HUES64 (cell line): ENCODE data around the gene PPM1B.
A peak's percentile ranks its signal among the peaks of the same experiment; 100 is the strongest.
"Not testable (repeated sequence)": the region's sequence is repeated elsewhere in the genome, so short reads cannot be mapped to it uniquely, and the experiment has no call there.

Experiments used
- H3K27ac ChIP-seq: 2 replicates; pipeline ENCODE4 v1.7.0; 2013; ENCODE audit warnings: low read depth, low read length, inconsistent platforms
- H3K27me3 ChIP-seq: 2 replicates; pipeline ENCODE4 v1.6.1; 2013; ENCODE audit warnings: mild to moderate bottlenecking, low read length; ENCODE audit not compliant: insufficient read depth
- H3K36me3 ChIP-seq: 2 replicates; pipeline ENCODE4 v1.6.1; 2013; ENCODE audit warnings: mild to moderate bottlenecking, low read length; ENCODE audit not compliant: insufficient read depth
- H3K4me1 ChIP-seq: 2 replicates; pipeline ENCODE4 v1.6.1; 2013; ENCODE audit warnings: mild to moderate bottlenecking, low read length, moderate library complexity; ENCODE audit not compliant: insufficient read depth
- H3K4me3 ChIP-seq: 2 replicates; pipeline ENCODE4 v1.5.1; 2013; ENCODE audit warnings: mild to moderate bottlenecking, low read length, moderate library complexity
- H3K9ac ChIP-seq: 2 replicates; pipeline ENCODE4 v1.6.1; 2013; ENCODE audit warnings: mild to moderate bottlenecking, low read depth, low read length
- H3K9me3 ChIP-seq: 2 replicates; pipeline ENCODE4 v1.6.1; 2013; ENCODE audit warnings: low read depth, low read length; ENCODE audit not compliant: insufficient read depth
- WGBS: fragments of 150-250, 120-280 bp; methylation state at CpG from one replicate; pipeline ENCODE4 v1.1.7; 2013; ENCODE audit warnings: missing lambda C conversion rate; 5-methylcytosine and 5-hydroxymethylcytosine counted together

The PPM1B gene

GRCh38 chr2:44230378-44230777 is 61.7 kb downstream of the PPM1B start:
- Histone ChIP-seq H3K27ac (peak overlapping the region; percentile 25), H3K9me3 (no peaks in the 10 kb centered on the region), H3K4me1 (peaks cover 31% of the 10 kb centered on the region), H3K27me3 (no peaks in the 10 kb centered on the region), H3K36me3 (peaks cover 47% of the 10 kb centered on the region), H3K9ac (no peak overlapping the region), H3K4me3 (no peak overlapping the region)
- 88% methylated on average over 3 of the region's 3 CpGs for WGBS

GRCh38 chr2:44233450-44234128 is 64.9 kb downstream of the PPM1B start:
- peak overlapping the region; percentile 74 for H3K27ac ChIP-seq
- H3K4me1 ChIP-seq: peaks cover 41% of the 10 kb centered on the region
- no peak overlapping the region for H3K4me3 ChIP-seq
- no peaks in the 10 kb centered on the region for H3K27me3 ChIP-seq
- peaks cover 29% of the 10 kb centered on the region for H3K36me3 ChIP-seq
- 0% methylated on average over 1 of the region's 2 CpGs for WGBS
- H3K9ac ChIP-seq: peak overlapping the region; percentile 51; the same call in 1 of the 2 replicates
- no peaks in the 10 kb centered on the region for H3K9me3 ChIP-seq

- Histone ChIP-seq H3K9ac (no peak overlapping the region), H3K4me3 (no peak overlapping the region), H3K9me3 (no peaks in the 10 kb centered on the region), H3K27ac (no peak overlapping the region; the same call in 1 of the 2 replicates), H3K4me1 (peaks cover 40% of the 10 kb centered on the region), H3K36me3 (peaks cover 8% of the 10 kb centered on the region; the same call in 1 of the 2 replicates), H3K27me3 (no peaks in the 10 kb centered on the region)
- WGBS: 85% methylated on average over 2 of the region's 2 CpGs
Measured at GRCh38 chr2:44237221-44237620, 68.5 kb downstream of the PPM1B start.

- H3K36me3 ChIP-seq: no peaks in the 10 kb centered on the region
- H3K27me3 ChIP-seq: no peaks in the 10 kb centered on the region
- no peaks in the 10 kb centered on the region for H3K9me3 ChIP-seq
- H3K4me1 ChIP-seq: peaks cover 29% of the 10 kb centered on the region
- H3K27ac ChIP-seq: no peak overlapping the region
- no peak overlapping the region for H3K9ac ChIP-seq
- H3K4me3 ChIP-seq: no peak overlapping the region
- 94% methylated on average over 2 of the region's 2 CpGs for WGBS
Measured at GRCh38 chr2:44242904-44243303, 74.2 kb downstream of the PPM1B start.

- Histone ChIP-seq H3K27ac (no peak overlapping the region), H3K9me3 (no peaks in the 10 kb centered on the region), H3K9ac (no peak overlapping the region), H3K4me3 (peak overlapping the region; percentile 24; the same call in 1 of the 2 replicates), H3K27me3 (no peaks in the 10 kb centered on the region), H3K36me3 (no peaks in the 10 kb centered on the region), H3K4me1 (peaks cover 29% of the 10 kb centered on the region)
- 67% methylated on average over 6 of the region's 12 CpGs for WGBS
Measured at GRCh38 chr2:44244135-44244871, 75.6 kb downstream of the PPM1B start.

GRCh38 chr2:44245083-44245861 is 76.6 kb downstream of the PPM1B start:
- no peak overlapping the region for H3K27ac ChIP-seq
- no peak overlapping the region for H3K4me3 ChIP-seq
- H3K4me1 ChIP-seq: peaks cover 29% of the 10 kb centered on the region
- H3K36me3 ChIP-seq: no peaks in the 10 kb centered on the region
- no peaks in the 10 kb centered on the region for H3K9me3 ChIP-seq
- H3K27me3 ChIP-seq: no peaks in the 10 kb centered on the region
- WGBS: 70% methylated on average over 2 of the region's 3 CpGs
- no peak overlapping the region for H3K9ac ChIP-seq

GRCh38 chr2:44246436-44246835 is 77.8 kb downstream of the PPM1B start:
- Histone ChIP-seq H3K36me3 (no peaks in the 10 kb centered on the region), H3K4me1 (peaks cover 27% of the 10 kb centered on the region), H3K4me3 (no peak overlapping the region), H3K9ac (no peak overlapping the region), H3K9me3 (no peaks in the 10 kb centered on the region), H3K27ac (no peak overlapping the region), H3K27me3 (no peaks in the 10 kb centered on the region)
- WGBS: 100% methylated on average over 1 of the region's 1 CpG

GRCh38 chr2:44246840-44247369 is 78.2 kb downstream of the PPM1B start:
- WGBS: 89% methylated on average over 2 of the region's 3 CpGs
- no peaks in the 10 kb centered on the region for H3K9me3 ChIP-seq
- no peak overlapping the region for H3K9ac ChIP-seq
- H3K4me1 ChIP-seq: peaks cover 27% of the 10 kb centered on the region
- H3K27me3 ChIP-seq: no peaks in the 10 kb centered on the region
- no peak overlapping the region for H3K4me3 ChIP-seq
- no peaks in the 10 kb centered on the region for H3K36me3 ChIP-seq
- no peak overlapping the region for H3K27ac ChIP-seq

GRCh38 chr2:44247924-44248323 is 79.2 kb downstream of the PPM1B start:
- H3K9me3 ChIP-seq: peaks cover 6% of the 10 kb centered on the region
- H3K27ac ChIP-seq: no peak overlapping the region
- H3K4me1 ChIP-seq: peaks cover 27% of the 10 kb centered on the region
- H3K9ac ChIP-seq: no peak overlapping the region
- no peaks in the 10 kb centered on the region for H3K36me3 ChIP-seq
- no peaks in the 10 kb centered on the region for H3K27me3 ChIP-seq
- no peak overlapping the region for H3K4me3 ChIP-seq
- 80% methylated on average over 3 of the region's 3 CpGs for WGBS

- Histone ChIP-seq H3K9me3 (peaks cover 12% of the 10 kb centered on the region), H3K4me1 (peaks cover 25% of the 10 kb centered on the region)
- H3K9ac ChIP-seq, H3K27ac ChIP-seq, H3K4me3 ChIP-seq, H3K36me3 ChIP-seq, H3K27me3 ChIP-seq: not testable (repeated sequence)
- WGBS: 94% methylated on average over 6 of the region's 6 CpGs
Measured at GRCh38 chr2:44249269-44249668, 80.6 kb downstream of the PPM1B start.

- peaks cover 16% of the 10 kb centered on the region for H3K4me1 ChIP-seq
- H3K4me3 ChIP-seq: no peak overlapping the region
- peaks cover 14% of the 10 kb centered on the region for H3K9me3 ChIP-seq
- H3K36me3 ChIP-seq: no peaks in the 10 kb centered on the region
- H3K27ac ChIP-seq: no peak overlapping the region
- H3K27me3 ChIP-seq: no peaks in the 10 kb centered on the region
- no peak overlapping the region for H3K9ac ChIP-seq
- 92% methylated on average over 3 of the region's 3 CpGs for WGBS
Measured at GRCh38 chr2:44250376-44250775, 81.7 kb downstream of the PPM1B start.
